GM10266 (cell line): ENCODE data around the gene BCR.

Experiments
- DNase-seq: peaks from one replicate; pipeline ENCODE4 v3.0.0; 2012; ENCODE audit errors: extremely low spot score
- CTCF ChIP-seq: IDR thresholded peaks from 2 replicates; pipeline ENCODE4 v1.5.1; 2012; ENCODE audit warnings: mild to moderate bottlenecking, low read depth; ENCODE audit not compliant: control insufficient read depth, insufficient read depth; ENCODE audit errors: missing control alignments

BCR gene

GRCh38 chr22:23177197-23177596 is 3.1 kb upstream of the BCR start:
- no peak for DNase-seq
- no peak for TF ChIP-seq CTCF

GRCh38 chr22:23178512-23179254 is 1.6 kb upstream of the BCR start:
- DNase-seq: peak; percentile 84

GRCh38 chr22:23179381-23180299 is 669 bp upstream of the BCR start:
- DNase-seq: no peak
- no peak for TF ChIP-seq CTCF

More at GRCh38 chr22:23178512-23179254, 1.6 kb upstream of the BCR start:
- TF ChIP-seq CTCF: peak; percentile 92

- TF ChIP-seq CTCF: no peak
- peak; percentile 71 for DNase-seq
Measured at GRCh38 chr22:23180893-23181720, 798 bp downstream of the BCR start.

GRCh38 chr22:23181721-23182308 is 1.5 kb downstream of the BCR start:
- no peak for DNase-seq
- no peak for TF ChIP-seq CTCF

- TF ChIP-seq CTCF: no peak
- DNase-seq: peak; percentile 63
Measured at GRCh38 chr22:23182309-23183060, 2.2 kb downstream of the BCR start.
